IMR-90 (cell line): ENCODE results near the gene TM4SF5. TPM values are rescaled to one million over a fixed set of nuclear protein-coding genes. Genes with fewer than 3 reads are reported as not detected.

Experiments used
- ATAC-seq: fragments of 200-7000 bp; cut with Tn5 transposase; 2 replicates; pipeline ENCODE4 v1.9.1; 2020; ENCODE audit warnings: low read depth, mild to moderate bottlenecking, moderate library complexity
- BruUV-seq: library from RNA; stranded (reverse); fragments of 400-500 nt; replicated peaks from 2 replicates; lab custom pipeline; 2021; lab: Mats Ljungman, UMichigan
- CTCF ChIA-PET: fragments of 300-600 bp; formaldehyde crosslinking; extraction: SDS; loops from one replicate; lab custom pipeline; 2021; ENCODE audit warnings: antibody characterized with exemption; lab: Yijun Ruan, JAX
- POLR2A ChIA-PET: fragments of 300-600 bp; sonication (Branson Sonifier 250); formaldehyde crosslinking; loops from one replicate; lab custom pipeline; 2022; ENCODE audit warnings: antibody characterized with exemption; ENCODE audit not compliant: unreplicated experiment; lab: Charles Lee
- DNase-seq: peaks from one replicate; pipeline ENCODE4 v3.0.0; 2013
- H2AFZ ChIP-seq: replicated peaks from 2 replicates; pipeline ENCODE3; 2013; ENCODE audit warnings: low read length, mild to moderate bottlenecking; ENCODE audit not compliant: poor library complexity
- H2AK5ac ChIP-seq: 2 replicates; pipeline ENCODE4 v1.6.1; 2013; ENCODE audit warnings: low read depth, low read length, inconsistent platforms
- H2AK9ac ChIP-seq: replicated peaks from 2 replicates; pipeline ENCODE3; 2013; ENCODE audit warnings: mild to moderate bottlenecking, low read depth, low read length, moderate library complexity; ENCODE audit not compliant: poor library complexity
- H2BK120ac ChIP-seq: 2 replicates; pipeline ENCODE4 v1.6.1; 2013; ENCODE audit warnings: low read depth, low read length, inconsistent platforms
- H2BK15ac ChIP-seq: 3 replicates; pipeline ENCODE4 v1.6.1; 2013; ENCODE audit warnings: low read depth, low read length, inconsistent platforms
- H2BK20ac ChIP-seq: 2 replicates; pipeline ENCODE4 v1.6.1; 2013; ENCODE audit warnings: low read depth, mild to moderate bottlenecking, inconsistent platforms, low read length, moderate library complexity
- H2BK5ac ChIP-seq: 2 replicates; pipeline ENCODE4 v1.6.1; 2013; ENCODE audit warnings: mild to moderate bottlenecking, low read depth, low read length, inconsistent platforms; ENCODE audit not compliant: poor library complexity, severe bottlenecking
- H3K14ac ChIP-seq: replicated peaks from 2 replicates; pipeline ENCODE4 v1.6.1; 2013; ENCODE audit warnings: low read depth, low read length, inconsistent platforms
- H3K18ac ChIP-seq: 2 replicates; pipeline ENCODE4 v1.6.1; 2013; ENCODE audit warnings: low read depth, low read length, control low read depth
- H3K23ac ChIP-seq: 2 replicates; pipeline ENCODE4 v1.6.1; 2013; ENCODE audit warnings: low read depth, low read length, inconsistent platforms
- H3K27ac ChIP-seq: 2 replicates; pipeline ENCODE4 v1.5.1; 2013; ENCODE audit warnings: mild to moderate bottlenecking, control low read depth, low read length; ENCODE audit not compliant: insufficient read depth
- H3K27me3 ChIP-seq: 2 replicates; pipeline ENCODE4 v1.6.1; 2013; ENCODE audit warnings: low read length; ENCODE audit not compliant: control insufficient read depth, insufficient read depth
- H3K36me3 ChIP-seq: 2 replicates; pipeline ENCODE4 v1.6.1; 2013; ENCODE audit warnings: low read length, mixed read lengths; ENCODE audit not compliant: control insufficient read depth, insufficient read depth
- H3K4ac ChIP-seq: 2 replicates; pipeline ENCODE4 v1.6.1; 2013; ENCODE audit warnings: low read depth, low read length, inconsistent platforms
- H3K4me1 ChIP-seq: 2 replicates; pipeline ENCODE4 v1.6.1; 2013; ENCODE audit warnings: low read length, mixed read lengths; ENCODE audit not compliant: control insufficient read depth, insufficient read depth
- H3K4me2 ChIP-seq: 2 replicates; pipeline ENCODE4 v1.6.1; 2013; ENCODE audit warnings: low read depth, mild to moderate bottlenecking, control low read depth, low read length, moderate library complexity
- H3K4me3 ChIP-seq: 2 replicates; pipeline ENCODE4 v1.5.1; 2013; ENCODE audit warnings: low read depth, mild to moderate bottlenecking, control low read depth, low read length, moderate library complexity; ENCODE audit not compliant: insufficient read depth
- H3K56ac ChIP-seq: 2 replicates; pipeline ENCODE4 v1.6.1; 2013; ENCODE audit warnings: low read length, inconsistent platforms; ENCODE audit not compliant: insufficient read depth; ENCODE audit errors: extremely low read depth
- H3K79me1 ChIP-seq, 2 experiments: 2 replicates each; pipeline ENCODE4 v1.6.1; 2013; ENCODE audit warnings: low read length in 2 of 2, inconsistent platforms in 1 of 2, low read depth in 1 of 2
- H3K9ac ChIP-seq: 2 replicates; pipeline ENCODE4 v1.6.1; 2013; ENCODE audit warnings: low read depth, low read length, control low read depth
- H3K9me1 ChIP-seq: 2 replicates; pipeline ENCODE4 v1.6.1; 2013; ENCODE audit warnings: low read length, inconsistent platforms; ENCODE audit not compliant: insufficient read depth
- H3K9me3 ChIP-seq: 2 replicates; pipeline ENCODE4 v1.6.1; 2013; ENCODE audit warnings: low read length; ENCODE audit not compliant: control insufficient read depth, insufficient read depth
- H4K20me1 ChIP-seq: 2 replicates; pipeline ENCODE4 v1.6.1; 2013; ENCODE audit warnings: low read length, inconsistent platforms; ENCODE audit not compliant: insufficient read depth
- H4K5ac ChIP-seq: 2 replicates; pipeline ENCODE4 v1.6.1; 2013; ENCODE audit warnings: mild to moderate bottlenecking, low read depth, low read length, control low read depth
- H4K8ac ChIP-seq, 2 experiments: 2 replicates each; pipeline ENCODE4 v1.6.1; 2013; ENCODE audit warnings: low read depth in 2 of 2, low read length in 2 of 2, control low read depth in 1 of 2, inconsistent platforms in 1 of 2
- H4K91ac ChIP-seq: 2 replicates; pipeline ENCODE4 v1.6.1; 2013; ENCODE audit warnings: low read depth, low read length, inconsistent platforms; ENCODE audit not compliant: insufficient read depth
- CEBPB ChIP-seq: IDR thresholded peaks from 2 replicates; pipeline ENCODE4 v1.6.1; 2012; ENCODE audit warnings: low read depth, low read length, improper control_type of control experiment
- ELK1 ChIP-seq: fragments of 150-350 bp; IDR thresholded peaks from 2 replicates; pipeline ENCODE4 v1.6.1; 2016; ENCODE audit warnings: low read depth, mild to moderate bottlenecking, low read length, moderate library complexity, borderline replicate concordance
- FOS ChIP-seq: fragments of 150-350 bp; IDR thresholded peaks from 2 replicates; pipeline ENCODE4 v1.6.1; 2016; ENCODE audit warnings: low read depth, low read length
- MXI1 ChIP-seq: IDR thresholded peaks from 2 replicates; pipeline ENCODE4 v1.6.1; 2012; ENCODE audit warnings: low read depth, mild to moderate bottlenecking, low read length, moderate library complexity, borderline replicate concordance
- NFE2L2 ChIP-seq: fragments of 150-350 bp; IDR thresholded peaks from 2 replicates; pipeline ENCODE4 v1.6.1; 2016; ENCODE audit warnings: low read depth, mild to moderate bottlenecking, low read length
- POLR2A ChIP-seq: IDR thresholded peaks from 2 replicates; pipeline ENCODE4 v1.6.1; 2012; ENCODE audit warnings: mild to moderate bottlenecking, low read depth, low read length
- WGBS, 2 experiments: methylation state at CpG; one replicate each; pipeline versions ENCODE4 v1.1.5 to v1.1.7; 2013; ENCODE audit warnings: missing lambda C conversion rate in 2 of 2; ENCODE audit not compliant: insufficient read length in 1 of 2; ENCODE audit errors: extremely low coverage in 2 of 2; 5-methylcytosine and 5-hydroxymethylcytosine counted together
- dilution Hi-C: fragments of 300-500 bp; cut with HindIII; formaldehyde crosslinking; loops from one replicate; pipeline ENCODE4 v1.14.3; 2018; ENCODE audit warnings: low sequenced_read_pairs; ENCODE audit not compliant: unreplicated experiment
- in situ Hi-C: fragments of 300-500 bp; cut with MboI; formaldehyde crosslinking; loops from 3 replicates; pipeline ENCODE4 v1.14.3; 2019; ENCODE audit warnings: low sequenced_read_pairs, inconsistent platforms, mixed read lengths
- intact Hi-C: fragments of 100-400 bp; cut with micrococcal nuclease; formaldehyde crosslinking; loops from 2 replicates; pipeline ENCODE4 v1.10.0; 2022
- polyA plus RNA-seq, 3 experiments: library from polyadenylated mRNA; depleted of rRNA; stranded (reverse); fragments of >200 nt; gene quantifications; 2 replicates each; pipeline ENCODE4 v1.2.3, GENCODE V29; 2012; ENCODE audit warnings: low replicate concordance in 1 of 3
- total RNA-seq: library from RNA; depleted of rRNA; stranded (reverse); fragments of >200 nt; gene quantifications from 2 replicates; pipeline ENCODE4 v1.2.3, GENCODE V29; 2012
- TF ChIP-seq, protein P1 (sequence below): fragments of 150-350 bp; IDR thresholded peaks from 2 replicates; pipeline ENCODE4 v1.6.1; 2017; ENCODE audit warnings: mild to moderate bottlenecking, antibody characterized with exemption, low read length, low read depth

The TM4SF5 gene
- total and polyA plus RNA-seq, 2 of the 4 experiments (the other 2 are of a cell fraction): not detected

DNA sequence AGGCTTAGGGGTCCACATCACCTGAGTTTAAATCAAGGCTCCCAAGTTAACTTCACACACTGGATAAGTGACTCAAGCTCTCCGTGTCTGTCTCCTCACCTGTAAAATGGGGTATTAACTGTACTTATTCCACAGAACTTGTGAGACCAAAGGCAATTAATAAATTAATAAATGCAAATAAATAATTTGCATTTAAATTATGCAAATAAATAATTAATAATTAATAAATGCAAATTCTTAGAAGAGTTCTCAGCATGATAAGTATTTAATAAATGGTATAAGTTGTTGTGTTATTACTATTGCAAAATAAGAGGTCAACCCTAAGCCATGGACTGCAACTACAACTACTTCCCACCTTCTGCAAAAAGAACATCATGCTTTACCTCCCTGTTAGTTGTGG lies 18.3 kb upstream of the TM4SF5 start:
- Histone ChIP-seq H2BK20ac (no peak overlapping the region), H2AK5ac (no peak overlapping the region), H3K9ac (no peak overlapping the region), H4K91ac (no peak overlapping the region), H2BK5ac (no peak overlapping the region), H3K56ac (no peak overlapping the region), H3K14ac (no peak overlapping the region), H3K9me1 (no peaks in the 10 kb centered on the region), H3K4me3 (no peak overlapping the region), H3K18ac (no peak overlapping the region), H4K5ac (no peak overlapping the region), H3K79me1 (no peaks in the 10 kb centered on the region), H2BK15ac (no peak overlapping the region), H3K36me3 (no peaks in the 10 kb centered on the region), H3K27me3 (peaks cover 41% of the 10 kb centered on the region), H2AK9ac (no peak overlapping the region), H3K27ac (no peak overlapping the region), H3K4me2 (no peak overlapping the region), H3K4me1 (no peaks in the 10 kb centered on the region), H3K4ac (no peak overlapping the region), H2BK120ac (no peak overlapping the region), H4K8ac (no peak overlapping the region), H3K23ac (no peak overlapping the region), H2AFZ (no peak overlapping the region), H3K9me3 (no peaks in the 10 kb centered on the region), H4K20me1 (no peaks in the 10 kb centered on the region)
- ATAC-seq: no peak
- ChIA-PET CTCF (interaction anchor here (0.8 kb wide), 1 partner anchor 43 kb away, joined by 3 read pairs; the partner anchor contains the start of gene ARRB2), POLR2A (no interaction called here)
- intact Hi-C loops: no loop called here
- WGBS, 2 experiments: no CpG with 5 or more reads among the region's 1 CpG
- no peak for TF ChIP-seq ELK1
- TF ChIP-seq, protein P1, sequence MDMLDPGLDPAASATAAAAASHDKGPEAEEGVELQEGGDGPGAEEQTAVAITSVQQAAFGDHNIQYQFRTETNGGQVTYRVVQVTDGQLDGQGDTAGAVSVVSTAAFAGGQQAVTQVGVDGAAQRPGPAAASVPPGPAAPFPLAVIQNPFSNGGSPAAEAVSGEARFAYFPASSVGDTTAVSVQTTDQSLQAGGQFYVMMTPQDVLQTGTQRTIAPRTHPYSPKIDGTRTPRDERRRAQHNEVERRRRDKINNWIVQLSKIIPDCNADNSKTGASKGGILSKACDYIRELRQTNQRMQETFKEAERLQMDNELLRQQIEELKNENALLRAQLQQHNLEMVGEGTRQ: no peak
- TF ChIP-seq NFE2L2: no peak
- no peak for TF ChIP-seq MXI1
- no peak for TF ChIP-seq CEBPB
- TF ChIP-seq FOS: no peak
- no peak for TF ChIP-seq POLR2A
- DNase-seq: no peak
- in situ Hi-C loops: no loop called here
- no TSS peak for BruUV-seq
- dilution Hi-C loops: no loop called here
